Measurements from ENCODE around the gene SKI. TPM values are rescaled to one million over a fixed set of nuclear protein-coding genes. Genes with fewer than 3 reads are reported as not detected.

Gene SKI
- total RNA-seq, 1 donor from 2014 or later, result 55.7 TPM

GRCh38 chr1:2228694-2229036 lies 546 bp downstream of the SKI start:
- Mint-ChIP-seq H3K27me3 (peaks cover 2% of the 10 kb centered on the region), H3K4me1 (ENCODE audit: unreplicated experiment) (peaks cover 29% of the 10 kb centered on the region)
- peak; percentile 70 for DNase-seq (ENCODE audit: extremely low spot score, unreplicated experiment)

GRCh38 chr1:2229037-2229864 lies 1.1 kb downstream of the SKI start:
- Mint-ChIP-seq H3K4me1 (ENCODE audit: unreplicated experiment) (peaks cover 35% of the 10 kb centered on the region), H3K4me3 (peak overlapping the region; percentile 98), H3K27ac (peak overlapping the region; percentile 92), H3K36me3 (no peaks in the 10 kb centered on the region), H3K27me3 (peaks cover 2% of the 10 kb centered on the region), H3K9me3 (no peaks in the 10 kb centered on the region)
- TF ChIP-seq CTCF (conservative IDR thresholded peaks at IDR 0.05), result peak; percentile 11
- peak; percentile 72 for DNase-seq (ENCODE audit: extremely low spot score, unreplicated experiment)

More at GRCh38 chr1:2228694-2229036, 546 bp downstream of the SKI start:
- Mint-ChIP-seq H3K9me3 (no peaks in the 10 kb centered on the region), H3K36me3 (no peaks in the 10 kb centered on the region), H3K4me3 (peak overlapping the region; percentile 98), H3K27ac (peak overlapping the region; percentile 92)
- TF ChIP-seq CTCF (conservative IDR thresholded peaks at IDR 0.05), result no peak

GRCh38 chr1:2229911-2230731 lies 2.0 kb downstream of the SKI start:
- no peaks in the 10 kb centered on the region for H3K9me3 Mint-ChIP-seq
- peaks cover 2% of the 10 kb centered on the region for H3K27me3 Mint-ChIP-seq
- peak overlapping the region; percentile 92 for H3K27ac Mint-ChIP-seq
- H3K36me3 Mint-ChIP-seq, result no peaks in the 10 kb centered on the region
- TF ChIP-seq CTCF (conservative IDR thresholded peaks at IDR 0.05), result no peak
- peak; percentile 68 for DNase-seq (ENCODE audit: extremely low spot score, unreplicated experiment)
- peaks cover 39% of the 10 kb centered on the region for H3K4me1 Mint-ChIP-seq (ENCODE audit: unreplicated experiment)
- H3K4me3 Mint-ChIP-seq, result peak overlapping the region; percentile 98

- peak; percentile 68 for DNase-seq (ENCODE audit: extremely low spot score, unreplicated experiment)
- Mint-ChIP-seq H3K9me3 (no peaks in the 10 kb centered on the region), H3K36me3 (no peaks in the 10 kb centered on the region), H3K4me3 (peak overlapping the region; percentile 98), H3K4me1 (ENCODE audit: unreplicated experiment) (peaks cover 45% of the 10 kb centered on the region), H3K27ac (peak overlapping the region; percentile 88), H3K27me3 (peaks cover 2% of the 10 kb centered on the region)
- TF ChIP-seq CTCF (conservative IDR thresholded peaks at IDR 0.05), result no peak
Observed at GRCh38 chr1:2230781-2231531, 2.8 kb downstream of the SKI start.

- peak overlapping the region; percentile 88 for H3K27ac Mint-ChIP-seq
- TF ChIP-seq CTCF (conservative IDR thresholded peaks at IDR 0.05), result no peak
- peaks cover 47% of the 10 kb centered on the region for H3K4me1 Mint-ChIP-seq (ENCODE audit: unreplicated experiment)
- no peaks in the 10 kb centered on the region for H3K9me3 Mint-ChIP-seq
- H3K4me3 Mint-ChIP-seq, result peak overlapping the region; percentile 98
- peak; percentile 71 for DNase-seq (ENCODE audit: extremely low spot score, unreplicated experiment)
- H3K36me3 Mint-ChIP-seq, result no peaks in the 10 kb centered on the region
- H3K27me3 Mint-ChIP-seq, result no peaks in the 10 kb centered on the region
Observed at GRCh38 chr1:2231532-2232254, 3.6 kb downstream of the SKI start.
